ENCODE data around the gene CREBBP. TPM values are rescaled to one million over a fixed set of nuclear protein-coding genes. Genes with fewer than 3 reads are reported as not detected.

Gene CREBBP
- total and polyA plus RNA-seq, 2 donors (not counting 3 experiments of a cell fraction or from before 2014, with no cell fraction given) = 13.8 to 72.7 TPM

DNA sequence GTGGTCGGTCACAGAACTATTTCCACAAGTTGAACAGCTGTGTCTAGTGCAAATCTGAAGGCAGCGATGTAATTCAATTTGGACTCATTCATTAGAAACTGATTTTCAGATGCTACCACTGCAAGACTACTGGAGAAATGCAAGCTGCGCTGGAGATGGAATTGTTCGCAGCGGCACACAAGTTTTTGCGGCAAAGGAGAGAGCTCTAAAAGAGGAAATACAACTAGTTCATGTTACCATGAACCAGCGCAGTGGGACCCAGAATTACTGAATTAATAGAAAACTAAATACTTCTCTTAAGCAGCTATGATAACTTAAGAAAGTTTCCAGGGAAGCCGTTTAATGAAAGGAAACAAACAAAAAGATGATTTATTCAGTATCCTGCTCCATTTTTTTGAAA is 1.9 kb downstream of the CREBBP start:
- peak overlapping the region; percentile 37 for H3K9ac ChIP-seq (replicated peaks; ENCODE audit: extremely low read depth, insufficient read depth, low read length)
- BruUV-seq (replicated peaks) = TSS peak; percentile 46
- POLR2A ChIA-PET = no interaction called here

More for the DNA sequence above, 1.9 kb downstream of the CREBBP start:
- H2AFZ ChIP-seq (ENCODE audit: low read depth, low read length) = no peak overlapping the region
- FAIRE-seq (peak; percentile 86), DNase-seq (ENCODE audit: low read depth, low spot score) (no peak)
- peaks cover 8% of the 10 kb centered on the region for H3K4me1 ChIP-seq (ENCODE audit: control insufficient read depth, extremely low read depth, insufficient read depth, low read length)
- no peaks in the 10 kb centered on the region for H3K9me3 ChIP-seq (replicated peaks; ENCODE audit: control insufficient read depth, insufficient read depth, low read length)
- H3K9me1 ChIP-seq (replicated peaks; ENCODE audit: control insufficient read depth, extremely low read depth, insufficient read depth, low read length) = no peaks in the 10 kb centered on the region
- H3K4me3 ChIP-seq (replicated peaks in 1 of 3; ENCODE audit: insufficient read depth in 1 of 3, low read depth in 1 of 3, low read length in 3 of 3) = peak overlapping the region; percentile 12 to 94 (median 84)
- H3K4me2 ChIP-seq (ENCODE audit: insufficient read depth, low read length) = peak overlapping the region; percentile 93
- CTCF ChIA-PET = interaction anchor here (0.6 to 2.5 kb wide), 11 partner anchors 11 to 375 kb away, joined by 3 to 13 read pairs (median 3); no protein-coding TSS in a partner anchor
- intact Hi-C loops (cut with micrococcal nuclease) = loop anchor here (10.0 kb wide), 1 partner anchor 84 kb away; no protein-coding TSS in a partner anchor
- dilution Hi-C loops (cut with MboI; ENCODE audit: extremely low pct_ligation_motif_present, low sequenced_read_pairs) = no loop called here
- H3K36me3 ChIP-seq (ENCODE audit: control insufficient read depth in 2 of 2, extremely low read depth in 1 of 2, insufficient read depth in 2 of 2, low read length in 2 of 2) = peaks cover 0 to 1% of the 10 kb centered on the region in 2 experiments
- H4K20me1 ChIP-seq (replicated peaks; ENCODE audit: control insufficient read depth, extremely low read depth, insufficient read depth, low read length) = peaks cover 10% of the 10 kb centered on the region
- H3K27ac ChIP-seq (ENCODE audit: insufficient read depth, low read depth, low read length) = no peak overlapping the region
- TF ChIP-seq GATA2 (IDR thresholded peaks at IDR 0.05; ENCODE audit: insufficient read depth, insufficient read length, low read depth, low read length) = no peak
- no peak for TF ChIP-seq POLR2A (IDR thresholded peaks at IDR 0.05; ENCODE audit: low read depth, low read length)
- TF ChIP-seq, protein P1, sequence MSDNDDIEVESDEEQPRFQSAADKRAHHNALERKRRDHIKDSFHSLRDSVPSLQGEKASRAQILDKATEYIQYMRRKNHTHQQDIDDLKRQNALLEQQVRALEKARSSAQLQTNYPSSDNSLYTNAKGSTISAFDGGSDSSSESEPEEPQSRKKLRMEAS (IDR thresholded peaks at IDR 0.05; ENCODE audit: insufficient read depth, insufficient read length) = no peak
- TF ChIP-seq EZH2 (IDR thresholded peaks at IDR 0.05; ENCODE audit: borderline replicate concordance, low read depth, low read length, severe bottlenecking) = no peak
- TF ChIP-seq FOS (IDR thresholded peaks at IDR 0.05; ENCODE audit: borderline replicate concordance, insufficient read depth, low read length) = no peak
- no peak for TF ChIP-seq JUN (IDR thresholded peaks at IDR 0.05; ENCODE audit: borderline replicate concordance, insufficient read depth, insufficient read length, low read depth)
- TF ChIP-seq MYC (IDR thresholded peaks at IDR 0.05; ENCODE audit: low read depth, low read length) = no peak
- TF ChIP-seq, protein P2, sequence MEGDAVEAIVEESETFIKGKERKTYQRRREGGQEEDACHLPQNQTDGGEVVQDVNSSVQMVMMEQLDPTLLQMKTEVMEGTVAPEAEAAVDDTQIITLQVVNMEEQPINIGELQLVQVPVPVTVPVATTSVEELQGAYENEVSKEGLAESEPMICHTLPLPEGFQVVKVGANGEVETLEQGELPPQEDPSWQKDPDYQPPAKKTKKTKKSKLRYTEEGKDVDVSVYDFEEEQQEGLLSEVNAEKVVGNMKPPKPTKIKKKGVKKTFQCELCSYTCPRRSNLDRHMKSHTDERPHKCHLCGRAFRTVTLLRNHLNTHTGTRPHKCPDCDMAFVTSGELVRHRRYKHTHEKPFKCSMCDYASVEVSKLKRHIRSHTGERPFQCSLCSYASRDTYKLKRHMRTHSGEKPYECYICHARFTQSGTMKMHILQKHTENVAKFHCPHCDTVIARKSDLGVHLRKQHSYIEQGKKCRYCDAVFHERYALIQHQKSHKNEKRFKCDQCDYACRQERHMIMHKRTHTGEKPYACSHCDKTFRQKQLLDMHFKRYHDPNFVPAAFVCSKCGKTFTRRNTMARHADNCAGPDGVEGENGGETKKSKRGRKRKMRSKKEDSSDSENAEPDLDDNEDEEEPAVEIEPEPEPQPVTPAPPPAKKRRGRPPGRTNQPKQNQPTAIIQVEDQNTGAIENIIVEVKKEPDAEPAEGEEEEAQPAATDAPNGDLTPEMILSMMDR (IDR thresholded peaks at IDR 0.05; ENCODE audit: extremely low read depth in 1 of 2, insufficient read depth in 1 of 2, low read depth in 1 of 2, low read length in 2 of 2) = no peak
- no peak for TF ChIP-seq POLR2AphosphoS5 (IDR thresholded peaks at IDR 0.05; ENCODE audit: insufficient read depth, low read depth, low read length)
- H3K27me3 ChIP-seq (ENCODE audit: control insufficient read depth in 2 of 2, insufficient read depth in 2 of 2, low read length in 2 of 2) = no peaks in the 10 kb centered on the region
- H3K79me2 ChIP-seq (ENCODE audit: control insufficient read depth, insufficient read depth, low read length) = peaks cover 62% of the 10 kb centered on the region

All from endothelial cell of umbilical vein (primary cell).